ENCODE results near the gene FGF3. TPM values are rescaled to one million over a fixed set of nuclear protein-coding genes. Genes with fewer than 3 reads are reported as not detected.

The FGF3 gene
- total and polyA plus RNA-seq, 4 donors: not detected

GRCh38 chr11:69802590-69802989 lies 16.6 kb downstream of the FGF3 start:
- Histone ChIP-seq H3K4me3 (no peak overlapping the region), H3K27me3 (ENCODE audit: control insufficient read depth in 3 of 3, insufficient read depth in 3 of 3, low read length in 2 of 3) (peaks cover 0 to 6% (median 4%) of the 10 kb centered on the region in 3 donors), H3K4me1 (ENCODE audit: control insufficient read depth in 5 of 5, insufficient read depth in 5 of 5, low read length in 5 of 5) (no peaks in the 10 kb centered on the region), H3K36me3 (ENCODE audit: control insufficient read depth in 4 of 4, insufficient read depth in 4 of 4, low read length in 4 of 4) (no peaks in the 10 kb centered on the region), H3K9ac (ENCODE audit: insufficient read depth in 1 of 2, low read length in 2 of 2) (no peak overlapping the region), H3K27ac (ENCODE audit: low read depth in 1 of 2, low read length in 1 of 2) (no peak overlapping the region), H3K9me3 (ENCODE audit: control insufficient read depth in 4 of 4, insufficient read depth in 3 of 4, low read length in 3 of 4) (peaks cover 0 to 6% (median 1%) of the 10 kb centered on the region in 4 donors)
- no peak for TF ChIP-seq CTCF (IDR thresholded peaks at IDR 0.05; ENCODE audit: control extremely low read depth, extremely low read depth)
- DNase-seq (no peak), ATAC-seq (ENCODE audit: insufficient read depth, low FRiP score) (no peak)
- 63 to 79% methylated on average over 1 of the region's 1 CpG for WGBS, 2 donors

- Histone ChIP-seq H3K4me3 (no peak overlapping the region), H3K9me3 (ENCODE audit: control insufficient read depth in 4 of 4, insufficient read depth in 3 of 4, low read length in 3 of 4) (peaks cover 0 to 6% (median 1%) of the 10 kb centered on the region in 4 donors), H3K9ac (ENCODE audit: insufficient read depth in 1 of 2, low read length in 2 of 2) (no peak overlapping the region), H3K27me3 (ENCODE audit: control insufficient read depth in 3 of 3, insufficient read depth in 3 of 3, low read length in 2 of 3) (peaks cover 0 to 6% (median 4%) of the 10 kb centered on the region in 3 donors), H3K4me1 (ENCODE audit: control insufficient read depth in 5 of 5, insufficient read depth in 5 of 5, low read length in 5 of 5) (no peaks in the 10 kb centered on the region), H3K36me3 (ENCODE audit: control insufficient read depth in 4 of 4, insufficient read depth in 4 of 4, low read length in 4 of 4) (no peaks in the 10 kb centered on the region), H3K27ac (ENCODE audit: low read depth in 1 of 2, low read length in 1 of 2) (no peak overlapping the region)
- DNase-seq (no peak), ATAC-seq (ENCODE audit: insufficient read depth, low FRiP score) (no peak)
- peak; percentile 8 for TF ChIP-seq CTCF (IDR thresholded peaks at IDR 0.05; ENCODE audit: control extremely low read depth, extremely low read depth)
- 32 to 35% methylated on average over 15 of the region's 15 CpGs for WGBS, 2 donors
These were observed 17.5 kb downstream of the FGF3 start for GRCh38 chr11:69801513-69802335.

- H3K9ac ChIP-seq (ENCODE audit: insufficient read depth in 1 of 2, low read length in 2 of 2): no peak overlapping the region
- H3K4me1 ChIP-seq (ENCODE audit: control insufficient read depth in 5 of 5, insufficient read depth in 5 of 5, low read length in 5 of 5): no peaks in the 10 kb centered on the region
- no peak overlapping the region for H3K4me3 ChIP-seq
- TF ChIP-seq CTCF (IDR thresholded peaks at IDR 0.05; ENCODE audit: control extremely low read depth, extremely low read depth): no peak
- WGBS, 2 donors: 93 to 95% methylated on average over 5 of the region's 5 CpGs
- H3K36me3 ChIP-seq (ENCODE audit: control insufficient read depth in 4 of 4, insufficient read depth in 4 of 4, low read length in 4 of 4): no peaks in the 10 kb centered on the region
- no peak for DNase-seq
- H3K27ac ChIP-seq (ENCODE audit: low read depth in 1 of 2, low read length in 1 of 2): no peak overlapping the region
- H3K27me3 ChIP-seq (ENCODE audit: control insufficient read depth in 3 of 3, insufficient read depth in 3 of 3, low read length in 2 of 3): peaks cover 0 to 6% (median 2%) of the 10 kb centered on the region in 3 donors
- H3K9me3 ChIP-seq (ENCODE audit: control insufficient read depth in 4 of 4, insufficient read depth in 3 of 4, low read length in 3 of 4): peaks cover 0 to 6% (median 1%) of the 10 kb centered on the region in 4 donors
- no peak for ATAC-seq (ENCODE audit: insufficient read depth, low FRiP score)
These were observed 18.9 kb downstream of the FGF3 start for GRCh38 chr11:69800278-69800677.
